NOMO-1 (cell line): ENCODE results near the gene DLG2.
"Not testable (repeated sequence)": the region's sequence is repeated elsewhere in the genome, so short reads cannot be mapped to it uniquely, and the experiment has no call there.

Experiments used
- DNase-seq, 2 experiments: peaks; one replicate each; lab custom pipeline; 2025; ENCODE audit not compliant: unreplicated experiment in 2 of 2; lab: John Stamatoyannopoulos, UW

Gene DLG2

DNA sequence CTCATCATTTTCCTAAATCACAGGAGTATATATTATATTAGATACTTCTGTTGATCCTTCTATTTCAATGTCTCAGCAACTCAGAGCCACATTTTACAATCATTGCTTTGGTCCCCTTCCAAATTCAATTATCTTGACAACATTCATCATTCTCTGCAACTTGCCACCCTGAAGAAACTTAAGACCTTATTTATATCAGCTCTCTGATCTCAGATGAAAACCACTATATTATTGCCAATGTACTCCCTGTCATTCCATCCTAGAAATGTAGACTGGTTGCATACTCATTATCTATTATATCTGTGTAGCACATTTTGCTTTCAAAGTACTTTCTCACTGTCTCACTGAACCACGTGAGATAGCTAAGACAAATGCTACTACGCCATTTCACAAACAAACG is 379.3 kb downstream of the DLG2 start:
- no peak for DNase-seq

DNA sequence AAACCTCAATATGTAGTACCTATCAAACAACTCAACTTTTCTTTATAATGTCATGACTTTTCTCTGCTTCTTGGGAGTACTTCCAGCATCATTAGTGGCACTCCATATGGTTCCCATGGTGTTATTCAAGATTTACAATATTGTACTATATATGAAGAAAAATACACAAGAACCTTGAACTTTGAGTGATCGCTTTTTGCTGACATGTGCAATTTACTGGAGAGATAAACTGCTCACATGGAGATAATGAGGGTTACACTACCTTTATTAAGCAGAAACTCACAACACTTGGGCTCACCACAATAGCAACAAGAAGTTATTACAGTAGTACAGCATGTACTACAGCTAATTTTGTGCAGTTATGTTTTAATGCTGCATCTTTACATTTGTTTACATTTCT is 388.2 kb downstream of the DLG2 start:
- no peak for DNase-seq

DNA sequence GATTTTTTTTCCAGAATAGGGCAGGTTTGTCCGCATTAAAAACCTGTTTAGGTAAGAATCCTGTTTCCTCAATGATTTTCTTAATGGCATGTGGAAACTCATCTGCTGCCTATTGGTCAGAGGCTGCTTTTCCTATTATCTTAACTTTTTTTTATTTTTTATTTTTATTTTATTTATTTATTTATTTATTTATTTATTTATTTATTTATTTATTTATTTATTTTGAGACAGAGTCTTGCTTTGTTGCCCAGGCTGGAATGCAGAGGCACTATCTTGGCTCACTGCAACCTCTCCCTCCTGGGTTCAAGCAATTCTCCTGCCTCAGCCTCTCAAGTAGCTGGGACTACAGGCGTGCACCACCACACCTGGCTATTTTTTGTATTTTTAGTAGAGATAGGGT is 389.1 kb downstream of the DLG2 start:
- DNase-seq = not testable (repeated sequence)

DNA sequence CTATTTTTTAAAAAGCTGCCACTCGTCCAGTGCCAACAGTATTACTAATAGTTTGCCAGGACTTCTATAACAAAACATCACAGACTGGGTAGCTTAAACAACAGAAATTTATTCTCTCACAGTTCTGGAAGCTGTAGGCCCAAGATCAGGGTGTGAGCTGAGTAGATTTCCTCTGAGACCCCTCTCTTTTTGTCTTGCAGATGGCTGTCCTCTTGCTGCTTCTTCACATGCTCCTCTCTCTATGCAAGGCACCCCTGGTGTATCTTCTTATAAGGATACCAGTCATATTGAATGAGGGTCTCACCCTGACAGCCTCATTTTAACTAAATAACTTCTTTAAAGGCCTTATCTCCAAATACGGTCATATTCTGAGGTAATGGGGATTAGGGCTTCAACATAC is 390.9 kb downstream of the DLG2 start:
- no peak for DNase-seq

DNA sequence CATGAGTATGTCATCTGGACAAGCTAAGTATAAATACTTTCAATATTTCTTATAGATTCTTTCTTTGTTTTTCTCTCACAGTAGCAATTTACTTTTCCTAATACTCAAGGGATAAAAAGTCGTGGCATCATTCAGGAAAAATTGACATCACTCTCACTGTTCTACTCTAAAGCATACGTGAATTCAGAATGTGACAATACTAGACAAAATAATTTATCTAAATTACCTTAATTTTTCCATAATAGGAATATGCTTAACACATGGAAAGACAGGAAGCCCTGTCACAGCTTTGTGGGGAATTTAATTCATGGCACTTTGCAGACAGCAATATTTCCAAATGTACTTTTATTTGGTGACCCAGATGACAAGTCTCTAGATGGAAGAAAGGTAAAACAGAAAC is 394.6 kb downstream of the DLG2 start:
- no peak for DNase-seq

DNA sequence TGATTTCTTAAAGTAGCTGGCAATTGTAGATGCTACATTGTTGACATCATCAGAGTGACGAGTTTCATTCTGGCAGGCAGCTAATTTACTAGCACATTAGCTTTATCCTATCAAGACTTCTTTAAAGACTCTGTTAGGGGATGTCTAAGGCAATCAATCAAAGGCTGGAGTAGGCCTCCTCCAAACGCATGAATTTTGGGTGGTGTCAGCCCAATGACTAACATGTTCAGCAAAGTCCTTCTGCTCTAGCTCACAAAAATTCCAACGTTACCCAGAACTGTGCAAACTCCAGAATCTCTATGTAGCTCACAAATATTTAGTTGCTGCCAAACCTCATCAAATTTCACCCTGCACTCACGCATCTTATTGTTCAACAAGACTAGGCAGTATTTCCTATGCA is 395.6 kb downstream of the DLG2 start:
- DNase-seq = no peak

DNA sequence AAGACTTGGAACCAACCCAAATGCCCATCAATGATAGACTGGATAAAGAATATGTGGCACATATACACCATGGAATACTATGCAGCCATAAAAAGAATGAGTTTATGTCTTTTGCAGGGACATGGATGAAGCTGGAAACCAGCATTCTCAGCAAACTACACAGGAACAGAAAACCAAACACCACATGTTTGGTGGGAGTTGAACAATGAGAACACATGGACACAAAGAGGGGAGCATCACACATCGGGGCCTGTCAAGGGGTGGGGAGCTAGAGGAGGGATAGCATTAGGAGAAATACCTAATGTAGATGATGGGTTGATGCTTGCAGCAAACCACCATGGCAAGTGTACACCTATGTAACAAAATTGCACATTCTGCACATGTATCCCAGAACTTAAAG is 397.4 kb downstream of the DLG2 start:
- not testable (repeated sequence) for DNase-seq

DNA sequence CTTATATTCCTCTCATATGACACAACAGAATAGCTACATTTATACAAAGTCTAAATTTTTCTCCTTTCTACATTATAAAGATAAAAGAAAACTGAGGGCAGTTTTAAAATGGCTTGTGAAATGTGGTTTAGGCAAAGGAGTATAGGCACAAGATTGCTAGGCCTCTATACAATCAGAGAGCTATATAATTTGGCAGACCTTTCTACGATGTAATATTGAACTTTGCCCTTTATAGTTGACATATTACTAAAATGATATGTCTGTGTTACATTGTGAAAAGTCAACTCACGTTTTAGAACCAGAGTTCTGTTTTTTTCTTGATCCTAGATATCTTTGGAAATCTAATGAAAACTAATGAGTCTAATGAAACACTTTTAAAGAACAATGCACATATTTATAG is 430.2 kb downstream of the DLG2 start:
- DNase-seq = no peak

DNA sequence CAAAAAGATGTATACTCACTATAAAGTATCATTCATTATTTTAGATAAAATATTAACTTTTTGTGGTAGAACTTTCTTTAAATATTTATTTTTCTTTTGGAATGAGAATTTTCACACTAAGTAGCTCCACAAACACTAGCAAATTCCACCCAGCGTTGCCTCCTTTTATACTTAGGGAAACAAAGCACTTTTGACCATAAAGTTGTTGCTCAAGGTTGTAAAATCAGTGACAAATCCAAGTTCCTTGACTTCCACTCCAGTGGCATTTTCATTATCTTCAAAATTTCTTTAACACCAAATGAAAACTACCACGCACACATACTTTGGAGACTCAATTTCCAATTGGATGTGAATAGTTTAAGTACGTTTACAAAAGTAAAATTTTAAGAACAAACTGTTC is 431.2 kb downstream of the DLG2 start:
- DNase-seq = no peak

DNA sequence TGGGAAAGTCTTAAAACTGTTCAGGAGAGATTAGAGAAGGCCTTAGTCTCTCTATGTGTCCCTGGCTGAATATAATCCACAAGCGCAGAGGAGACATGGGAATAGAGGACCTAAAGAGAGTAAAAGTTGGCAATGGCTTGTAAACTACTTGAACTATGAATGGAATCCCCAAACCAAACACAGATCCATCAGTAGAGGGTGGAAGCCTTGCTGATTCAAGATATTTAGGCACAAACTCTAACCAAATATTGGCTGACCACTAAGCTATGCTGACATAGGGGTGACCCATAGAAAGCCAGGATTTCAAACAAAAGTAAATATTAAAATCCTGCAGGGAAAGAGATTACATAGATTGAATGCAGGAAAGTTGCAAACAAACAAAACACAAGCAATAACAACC is 439.2 kb downstream of the DLG2 start:
- no peak for DNase-seq

DNA sequence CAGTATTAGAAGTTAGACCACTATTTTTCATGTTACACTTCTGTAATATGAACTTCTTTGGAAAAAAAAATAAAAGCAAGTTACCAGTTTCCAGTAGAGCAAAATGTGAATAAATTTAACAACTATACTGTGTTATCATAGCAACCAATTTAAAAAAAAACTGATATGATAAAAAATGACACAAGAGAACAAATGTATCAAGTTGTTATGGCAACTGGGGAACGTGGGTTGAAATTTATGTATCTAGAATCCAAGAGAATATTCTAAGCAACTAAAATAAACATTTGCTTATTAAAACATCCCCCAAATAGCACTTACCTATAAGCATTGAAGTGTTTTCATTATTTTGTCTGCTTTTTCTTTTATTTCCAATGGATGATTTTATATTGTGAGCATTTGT is 442.4 kb downstream of the DLG2 start:
- DNase-seq = no peak

DNA sequence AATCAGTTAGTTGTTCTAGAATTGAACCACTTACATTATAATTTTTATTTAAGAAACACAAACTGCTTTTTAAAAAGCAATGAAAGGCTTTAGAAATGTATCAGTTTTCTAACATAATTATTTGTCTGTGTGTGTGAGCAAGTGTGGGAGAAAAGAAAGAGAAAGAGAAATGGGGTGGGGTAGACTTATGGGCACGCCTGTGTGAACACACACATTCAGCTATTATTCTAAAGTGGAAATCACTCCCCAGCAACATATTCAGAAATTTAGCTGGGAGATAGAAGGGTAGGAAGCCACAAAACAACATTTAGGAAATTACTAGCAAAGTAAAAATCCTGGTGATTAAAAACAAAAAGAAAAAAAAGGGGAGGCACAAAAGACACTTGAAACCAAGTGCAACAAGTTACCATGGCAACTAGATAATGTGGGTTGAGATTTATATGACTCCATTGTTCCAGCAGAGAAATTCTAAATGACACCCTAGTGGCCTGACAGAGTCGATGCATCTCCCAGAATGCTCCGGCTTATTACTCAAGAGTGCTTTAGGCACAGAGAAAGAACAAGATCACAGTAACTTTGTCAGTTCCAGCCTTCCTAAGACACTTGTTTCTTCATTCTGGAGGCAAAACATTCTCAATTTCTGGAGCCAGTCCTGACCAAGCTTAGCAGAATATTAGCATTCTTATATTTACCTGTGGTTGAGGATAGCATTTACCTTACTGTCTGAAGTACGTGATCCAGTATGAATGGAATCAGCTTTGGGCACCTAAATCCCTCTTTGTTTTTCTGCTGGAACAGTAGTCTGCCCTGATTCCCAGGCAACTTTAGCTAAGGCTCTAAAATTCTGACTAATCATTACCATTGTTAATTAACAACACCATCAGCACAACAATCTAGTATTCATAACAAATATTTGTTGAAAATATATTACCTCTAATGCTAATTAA is 444.4 kb downstream of the DLG2 start:
- no peak for DNase-seq

DNA sequence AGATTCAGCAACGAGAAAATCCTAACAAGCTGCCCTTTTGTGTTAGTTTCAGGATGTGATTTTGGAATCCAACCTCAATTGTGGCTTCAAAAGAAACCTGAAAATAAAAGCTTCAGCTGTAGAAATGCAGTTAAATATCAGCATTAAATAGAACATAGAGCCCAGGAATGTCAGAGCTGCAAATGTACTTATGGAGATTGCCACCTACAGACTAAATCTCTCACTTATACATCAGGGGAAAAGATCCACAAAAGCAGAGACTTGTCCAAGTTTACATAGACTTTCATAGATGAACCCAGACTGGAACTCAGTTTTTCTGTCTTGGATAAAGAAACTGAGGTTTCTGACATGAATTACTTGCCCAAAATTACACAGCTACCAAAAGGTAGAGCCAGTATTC is 446.6 kb downstream of the DLG2 start:
- DNase-seq = no peak

DNA sequence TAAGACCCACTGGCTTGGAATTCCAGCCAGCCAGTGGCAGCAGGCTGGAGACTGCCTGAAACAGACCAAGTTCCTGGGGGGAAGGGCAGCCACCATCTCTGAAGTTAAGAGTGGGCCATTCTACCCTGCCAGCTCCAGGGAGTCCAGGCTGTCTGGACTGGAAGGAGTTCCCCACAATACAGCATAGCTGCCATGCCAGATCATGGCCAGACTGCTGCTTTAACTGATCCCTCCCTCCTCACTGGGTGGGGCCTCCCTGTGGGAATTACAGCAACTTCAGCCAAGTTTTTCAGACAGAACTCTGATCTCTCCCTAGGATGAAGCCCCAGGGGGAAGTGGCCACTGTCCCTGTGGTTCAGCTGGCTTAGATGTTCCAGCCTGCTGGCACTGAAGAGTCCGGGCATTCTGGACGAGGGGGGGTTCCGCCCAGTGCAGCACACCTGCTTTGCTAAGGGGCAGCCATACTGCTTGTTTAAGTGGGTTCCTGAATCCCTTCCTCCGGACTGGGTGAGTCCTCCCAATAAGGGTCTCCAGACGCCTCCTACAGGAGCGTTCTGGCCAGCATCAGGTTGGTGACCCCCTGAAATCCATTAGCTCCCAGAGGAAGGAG is 455.4 kb downstream of the DLG2 start:
- no peak for DNase-seq

DNA sequence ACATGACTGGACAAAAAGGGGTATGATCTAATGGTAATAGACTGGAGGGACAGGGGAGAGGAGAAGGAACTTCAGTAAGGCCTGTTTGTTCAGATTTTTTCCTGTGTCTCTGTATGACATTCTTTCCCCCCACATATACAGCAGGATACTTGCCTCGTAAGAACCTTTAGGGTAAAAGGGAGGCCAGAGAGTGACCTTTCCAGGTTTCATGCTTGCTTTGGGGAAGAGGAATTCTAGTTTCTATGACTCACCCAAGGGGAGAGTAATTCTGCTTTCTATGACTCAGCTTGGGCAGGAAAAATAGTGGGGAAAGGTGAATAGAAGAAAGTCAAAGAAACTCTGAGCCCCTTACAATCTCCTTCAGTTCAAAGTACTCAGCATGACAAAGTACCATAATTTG is 457.0 kb downstream of the DLG2 start:
- no peak for DNase-seq

DNA sequence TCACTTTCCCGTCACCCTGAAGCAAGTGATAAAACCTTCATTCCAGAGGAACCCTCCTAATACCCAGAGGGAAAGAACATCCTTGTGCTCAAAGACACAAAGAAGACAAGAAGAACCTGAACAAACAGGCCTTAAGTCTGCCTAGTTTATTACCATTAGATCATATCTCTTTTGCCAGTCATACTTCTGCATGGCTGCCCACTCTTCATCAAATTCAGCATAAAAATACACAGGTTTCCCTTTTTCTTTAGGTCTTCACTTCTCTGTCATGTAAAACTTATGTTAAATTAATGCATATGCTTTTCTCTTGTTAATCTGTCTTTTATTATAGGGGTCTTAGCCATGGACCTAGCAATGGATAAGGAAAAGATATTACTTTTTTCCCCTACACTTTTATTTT is 459.7 kb downstream of the DLG2 start:
- DNase-seq = no peak

DNA sequence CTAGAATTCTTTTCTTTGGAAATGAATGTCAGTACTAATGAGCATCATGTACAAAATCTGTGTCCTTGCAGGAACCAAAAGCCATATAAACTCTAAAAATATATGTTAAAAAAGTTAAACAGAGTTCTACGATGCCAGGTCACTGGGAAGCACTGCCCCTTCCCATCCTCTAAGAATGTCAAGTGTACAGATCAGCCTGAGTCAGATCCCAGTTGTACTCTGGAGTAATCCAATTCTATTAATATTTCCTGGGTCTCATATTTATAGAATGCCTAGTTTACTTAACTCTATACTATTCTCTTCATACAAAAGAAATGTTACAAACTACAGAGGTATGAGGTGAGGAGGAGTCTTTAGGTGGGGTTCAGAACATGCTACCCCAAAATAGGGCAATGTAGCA is 460.1 kb downstream of the DLG2 start:
- DNase-seq = no peak

DNA sequence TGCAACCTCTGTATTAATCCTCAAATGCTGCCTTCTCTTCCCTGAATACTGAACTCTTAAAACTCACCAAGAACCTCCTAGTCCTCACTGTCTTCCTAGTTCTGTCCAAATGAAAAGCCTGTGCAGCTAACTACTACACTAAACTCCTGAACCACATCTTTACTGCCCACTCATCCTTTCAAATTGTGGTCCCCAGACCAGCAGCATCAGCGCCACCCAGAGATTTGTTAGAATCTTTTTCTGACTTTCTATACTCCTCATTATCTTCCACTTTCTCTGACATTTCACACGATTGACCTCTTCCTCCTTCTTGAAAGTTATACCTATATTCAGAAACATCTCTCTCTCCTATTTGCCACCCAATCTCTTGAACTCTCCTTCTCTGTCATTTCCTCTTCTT is 461.3 kb downstream of the DLG2 start:
- DNase-seq = no peak

DNA sequence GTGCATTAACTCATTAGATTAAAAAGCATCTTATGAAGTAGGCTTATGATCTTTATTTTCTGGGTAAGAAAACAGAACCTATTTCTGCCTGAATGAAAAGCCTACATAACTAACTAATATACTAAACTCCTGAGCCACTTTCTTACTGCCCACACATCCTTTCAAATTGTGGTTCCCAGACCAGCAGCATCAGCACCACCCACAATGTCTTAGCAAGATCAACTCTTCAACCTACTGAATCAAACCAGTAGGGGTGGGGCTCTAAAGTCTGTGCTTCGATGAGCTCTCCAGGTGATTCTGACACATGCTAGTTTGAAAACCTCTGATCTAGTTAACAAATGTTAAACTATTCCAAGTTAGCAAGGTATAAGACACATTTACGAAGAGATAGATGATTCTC is 462.4 kb downstream of the DLG2 start:
- DNase-seq = no peak

DNA sequence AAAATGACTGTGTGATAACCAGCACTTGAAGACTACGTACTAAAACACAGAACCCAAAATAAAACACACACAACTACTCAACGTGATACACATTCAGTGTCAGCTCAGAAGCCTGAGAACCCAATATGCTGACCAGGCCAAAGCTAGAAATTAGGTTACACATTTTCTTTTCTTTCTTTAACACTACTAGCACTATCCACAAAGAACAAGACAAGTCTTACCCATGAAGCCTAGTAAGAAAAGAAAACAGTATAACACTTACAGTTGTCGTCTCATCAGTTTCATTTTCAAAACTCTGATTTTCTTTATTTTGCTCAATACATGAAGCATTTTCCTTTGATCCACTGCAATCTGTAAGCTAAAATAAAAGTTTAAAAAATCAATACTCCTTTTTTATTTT is 472.9 kb downstream of the DLG2 start:
- DNase-seq = no peak

DNA sequence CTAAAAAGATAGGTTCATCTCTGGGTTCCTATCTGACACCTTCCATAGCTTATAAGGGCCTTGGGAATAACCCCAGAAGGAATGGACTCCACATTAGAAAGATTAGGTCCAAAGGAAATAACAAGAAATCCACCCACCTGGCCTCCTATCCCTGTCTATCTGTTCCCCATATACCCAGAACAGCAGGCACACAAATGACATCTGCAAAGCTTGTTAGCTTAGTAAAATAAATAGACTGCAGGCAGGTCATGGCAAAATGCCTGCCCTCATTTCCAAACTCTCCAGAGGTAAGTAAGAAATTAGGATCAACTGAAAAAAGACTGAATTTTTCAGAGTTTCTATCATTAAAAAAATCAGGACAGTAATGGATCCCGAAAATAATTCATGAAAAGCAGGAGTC is 489.5 kb downstream of the DLG2 start:
- DNase-seq = no peak

DNA sequence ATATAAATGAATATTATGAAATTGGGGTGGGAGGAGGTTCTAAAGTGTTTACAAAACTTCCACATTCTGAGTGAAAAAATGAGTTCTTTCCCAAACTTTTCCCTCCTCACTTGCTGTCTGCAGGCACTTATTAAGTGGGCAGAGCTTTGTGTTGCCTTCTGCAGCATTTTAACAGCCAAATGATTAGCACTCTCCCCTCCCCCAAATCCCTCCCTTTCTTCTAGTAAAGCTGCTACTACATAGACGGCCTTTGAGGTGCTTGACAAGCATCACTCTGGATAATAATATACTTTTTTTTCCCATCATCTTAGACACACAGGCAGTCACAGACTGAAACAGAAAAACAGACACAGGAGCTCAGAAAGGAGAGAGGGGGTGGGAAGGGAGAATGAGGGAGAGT is 493.5 kb downstream of the DLG2 start:
- no peak for DNase-seq
